Cerebellar cortex (tissue), 1 donor: ENCODE data around the gene ZFPL1.
A peak's percentile ranks its signal among the peaks of the same experiment; 100 is the strongest.
"Not testable (repeated sequence)": the region's sequence is repeated elsewhere in the genome, so short reads cannot be mapped to it uniquely, and the experiment has no call there.

Experiments used
- DNase-seq: peaks from one replicate; pipeline ENCODE4 v3.0.0-alpha.2; 2015; ENCODE audit warnings: low spot score

Gene ZFPL1

DNA sequence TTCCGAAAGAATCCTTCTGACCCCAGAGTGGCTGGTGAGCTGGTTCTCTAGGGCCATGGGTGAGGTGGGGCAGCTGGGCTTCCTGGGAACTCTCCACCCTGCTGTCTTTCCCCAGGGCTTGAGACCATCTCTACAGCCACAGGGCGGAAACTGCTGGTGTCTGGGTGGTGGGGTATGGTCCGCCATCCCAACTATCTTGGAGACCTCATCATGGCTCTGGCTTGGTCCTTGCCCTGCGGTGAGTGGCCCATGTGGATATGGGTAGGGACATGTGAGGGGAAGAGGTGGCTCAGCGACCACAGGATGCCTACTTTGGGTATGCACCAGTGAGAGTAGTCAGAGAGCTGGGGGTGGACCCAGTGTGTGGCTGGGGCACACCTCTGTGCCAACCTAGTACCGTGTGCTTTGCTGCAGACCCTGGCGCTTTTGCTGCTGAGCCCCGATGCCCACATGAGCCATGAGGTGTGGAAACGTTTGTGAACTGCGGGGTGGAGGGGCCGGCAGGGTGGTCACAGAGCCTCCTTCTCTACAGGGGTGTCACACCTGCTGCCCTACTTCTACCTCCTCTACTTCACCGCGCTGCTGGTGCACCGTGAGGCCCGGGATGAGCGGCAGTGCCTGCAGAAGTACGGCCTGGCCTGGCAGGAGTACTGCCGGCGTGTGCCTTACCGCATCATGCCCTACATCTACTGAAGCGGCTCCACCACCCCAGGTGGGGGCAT, 31.5 kb downstream of the ZFPL1 start:
- no peak for DNase-seq

- no peak for DNase-seq
Observed at GRCh38 chr11:65116370-65117205, 32.6 kb downstream of the ZFPL1 start.

- DNase-seq = peak; percentile 99
Observed at GRCh38 chr11:65117206-65118096, 33.4 kb downstream of the ZFPL1 start, which contains the start of gene ZNHIT2. Gene ZNHIT2 (minus strand): TSS chr11:65117701. CDS start chr11:65117653, 48 bp downstream.

DNA sequence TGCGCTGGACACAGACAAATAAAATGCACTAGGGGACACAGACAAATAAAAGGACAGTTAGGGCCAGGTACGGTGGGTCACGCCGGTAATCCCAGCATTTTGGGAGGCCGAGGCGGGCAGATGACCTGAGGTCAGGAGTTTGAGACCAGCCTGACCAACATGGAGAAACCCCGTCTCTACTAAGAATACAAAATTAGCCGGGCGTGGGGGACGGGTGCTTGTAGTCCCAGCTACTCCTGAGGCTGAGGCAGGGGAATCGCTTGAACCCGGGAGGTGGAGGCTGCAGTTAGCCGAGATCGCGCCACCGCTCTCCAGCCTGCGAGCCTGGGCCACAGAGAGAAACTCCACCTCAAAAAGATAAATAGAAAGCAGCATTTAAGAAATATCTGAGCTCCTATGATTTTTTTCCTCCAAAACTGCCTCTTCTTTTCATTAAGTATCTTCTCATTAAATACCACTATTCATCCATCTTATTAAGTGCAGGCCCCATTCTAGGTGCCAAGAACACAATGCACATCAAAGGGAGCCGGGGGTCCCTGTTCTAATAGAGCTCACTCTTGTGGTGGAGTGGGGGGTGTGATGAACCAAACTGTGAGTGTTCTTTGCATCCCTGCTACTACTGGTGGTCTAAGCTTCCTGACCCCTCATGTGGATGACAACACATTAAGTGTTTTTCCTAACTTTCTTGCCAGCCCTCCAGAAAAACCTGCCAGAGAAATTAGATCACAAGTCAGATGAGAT, 34.2 kb downstream of the ZFPL1 start:
- DNase-seq = no peak

- DNase-seq = not testable (repeated sequence)
Observed at GRCh38 chr11:65118891-65119669, 35.1 kb downstream of the ZFPL1 start.

DNA sequence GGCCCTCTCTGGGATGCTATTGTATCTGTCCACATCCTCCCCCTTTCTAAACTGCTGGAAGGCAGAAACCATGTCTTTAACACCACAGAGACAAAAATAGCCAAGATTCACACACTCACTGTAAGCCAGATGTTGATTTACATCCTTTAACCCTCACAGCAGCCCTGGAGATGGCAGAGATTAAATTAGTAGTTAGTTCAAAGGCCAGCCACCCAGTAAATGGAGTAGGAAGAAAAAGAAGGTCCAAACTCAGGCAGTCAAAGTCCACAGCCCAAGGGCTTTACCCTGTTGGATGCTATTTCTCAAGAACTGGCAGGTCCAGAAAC, 35.6 kb downstream of the ZFPL1 start:
- DNase-seq = no peak

- DNase-seq = no peak
Observed at GRCh38 chr11:65120831-65121230, 36.8 kb downstream of the ZFPL1 start.

DNA sequence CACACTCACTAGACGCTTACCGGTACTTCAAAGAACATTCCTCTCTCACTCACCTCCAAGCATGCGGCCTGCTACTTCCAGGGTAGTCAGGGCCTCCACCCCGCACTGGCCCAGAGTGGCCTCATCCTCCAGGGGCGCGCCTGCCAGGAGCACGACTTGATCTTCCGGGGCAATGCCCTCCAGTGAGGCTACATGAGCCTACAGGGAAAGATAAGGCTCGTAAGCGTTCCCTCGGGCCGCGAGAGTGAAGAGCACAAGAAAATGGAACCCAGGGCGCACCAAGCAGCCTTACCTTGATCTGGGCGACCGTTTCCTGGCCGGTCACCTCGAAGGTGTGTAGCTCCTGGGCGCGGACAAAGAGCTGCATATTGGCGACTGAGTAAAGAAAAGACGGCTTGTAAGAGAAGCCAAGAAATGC, 37.4 kb downstream of the ZFPL1 start:
- DNase-seq = no peak

DNA sequence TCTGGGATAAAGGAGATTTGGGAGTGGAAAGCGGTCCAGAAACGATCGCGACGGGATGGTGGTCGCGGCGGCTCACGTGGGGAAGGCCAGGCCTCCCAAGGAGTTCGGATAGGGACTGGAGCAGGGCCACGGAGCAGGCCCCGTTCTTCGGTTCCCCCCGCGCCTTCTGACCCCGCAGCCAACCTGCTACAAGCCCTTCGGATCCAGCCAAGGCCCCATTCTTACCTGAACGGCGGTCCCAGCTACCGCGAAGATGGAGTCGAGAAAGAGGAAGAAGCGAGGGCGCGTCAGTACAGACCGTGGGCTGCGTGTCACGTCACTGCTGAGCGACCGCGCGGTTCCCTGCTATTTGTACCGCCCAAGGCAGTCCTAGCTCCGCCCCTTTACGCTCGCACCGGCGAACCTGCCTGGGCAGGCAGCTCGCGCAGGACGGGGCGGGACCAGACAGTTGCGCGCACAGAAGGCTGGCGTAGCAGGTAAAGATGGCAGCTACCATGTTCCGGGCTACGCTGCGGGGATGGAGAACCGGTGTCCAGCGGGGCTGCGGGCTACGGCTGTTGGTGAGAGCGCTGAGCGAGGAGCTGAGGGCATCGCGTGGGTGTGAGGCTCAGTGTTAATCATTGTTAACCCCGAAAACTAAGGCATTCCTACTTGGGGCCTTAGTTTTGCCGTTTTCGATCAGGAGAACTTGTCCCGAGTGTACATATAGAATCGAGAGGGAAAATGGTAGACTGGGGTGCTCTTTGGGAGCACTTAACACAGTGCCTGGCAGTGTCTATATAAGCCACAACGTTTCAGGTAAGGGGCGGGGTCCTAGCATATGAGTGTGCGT, 38.1 kb downstream of the ZFPL1 start, which contains the start of the genes FAU and MRPL49:
Gene FAU (minus strand): TSS at position 270 of the 832 bp plus-strand sequence. CDS start 321 bp downstream, outside the sequence.
Gene MRPL49 (plus strand): TSS at position 457 of the 832 bp plus-strand sequence. CDS start 26 bp downstream, at position 483.
- peak; percentile 98 for DNase-seq

DNA sequence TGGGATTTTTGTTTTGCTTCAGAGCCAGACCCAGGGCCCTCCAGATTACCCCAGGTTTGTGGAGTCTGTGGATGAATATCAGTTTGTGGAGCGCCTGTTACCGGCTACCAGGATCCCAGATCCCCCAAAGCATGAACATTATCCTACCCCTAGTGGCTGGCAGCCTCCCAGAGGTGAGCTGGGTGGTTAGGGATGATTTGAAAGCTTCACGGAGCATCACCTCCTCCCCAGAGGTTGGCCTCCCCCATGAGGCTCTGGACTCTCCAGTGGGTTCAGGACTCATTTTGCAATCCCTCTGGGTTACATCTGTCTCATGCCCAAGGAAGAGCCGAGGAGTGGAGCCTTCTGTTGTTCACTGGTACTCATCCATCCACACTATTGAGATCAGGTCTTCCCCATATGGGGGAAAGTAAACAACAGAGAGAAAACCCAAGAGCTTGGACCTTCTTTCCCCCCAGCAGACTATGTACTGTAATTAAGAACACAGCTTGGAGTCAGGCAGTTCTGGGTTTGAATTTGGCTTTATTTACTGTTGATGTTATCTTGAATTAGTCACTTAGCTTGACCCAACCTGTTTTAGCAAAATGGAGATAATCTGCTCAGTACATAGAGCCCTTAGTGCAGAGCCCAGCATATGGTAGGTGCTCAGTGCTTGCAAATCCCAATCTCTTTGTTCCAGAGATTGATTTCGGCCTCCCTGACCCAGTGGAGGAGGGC, 40.6 kb downstream of the ZFPL1 start:
- DNase-seq = no peak

GRCh38 chr11:65125197-65126056, 41.4 kb downstream of the ZFPL1 start:
- no peak for DNase-seq

- DNase-seq = no peak
Observed at GRCh38 chr11:65126624-65127274, 42.7 kb downstream of the ZFPL1 start.

GRCh38 chr11:65127473-65128181, 43.6 kb downstream of the ZFPL1 start:
- DNase-seq = no peak

DNA sequence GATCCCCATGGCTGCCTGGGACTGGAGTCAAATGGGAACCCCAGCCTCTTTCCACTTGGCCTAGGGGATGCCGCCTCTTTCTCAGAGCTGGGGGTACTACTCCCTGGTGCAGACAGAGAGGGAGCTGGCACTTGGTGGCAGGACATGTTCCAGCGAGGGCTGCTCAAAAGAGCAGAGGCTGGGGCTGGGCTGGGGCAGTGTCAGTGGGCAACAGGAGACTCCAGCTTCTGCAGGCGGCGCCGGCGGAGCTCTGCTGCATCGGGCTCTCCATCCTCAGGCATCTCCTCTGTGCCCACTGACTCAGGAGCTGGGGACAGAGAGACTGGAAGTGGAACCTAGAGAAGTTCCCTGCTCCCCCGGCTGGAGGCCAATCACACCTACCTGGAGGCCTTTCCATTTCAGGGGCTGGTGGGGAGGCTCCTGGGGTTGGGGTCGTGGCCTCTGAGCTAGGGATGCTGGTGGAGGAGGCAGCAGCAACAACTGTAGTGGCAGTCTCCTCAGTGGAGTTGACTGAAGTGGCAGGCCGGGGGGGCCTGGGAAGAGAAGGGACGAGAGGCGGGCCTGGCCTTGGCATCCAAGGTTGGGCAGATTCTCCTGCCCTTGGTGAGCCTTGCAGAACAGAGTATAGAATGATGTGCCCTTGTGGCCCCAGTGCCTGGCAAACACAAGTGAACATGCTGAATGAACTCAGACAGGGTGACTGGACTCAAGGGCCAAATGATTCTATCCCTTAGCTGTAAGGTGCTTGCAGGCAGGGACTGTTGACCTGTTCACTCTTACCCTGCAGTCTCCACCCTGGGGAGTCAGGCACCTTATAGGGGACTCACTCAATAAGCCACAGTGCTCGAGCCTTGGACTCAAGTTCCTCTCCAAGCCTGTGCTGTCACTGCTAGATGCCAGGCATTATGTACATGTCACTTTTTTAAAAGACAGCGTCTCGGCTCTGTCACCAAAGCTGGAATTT, 44.4 kb downstream of the ZFPL1 start:
- no peak for DNase-seq

DNA sequence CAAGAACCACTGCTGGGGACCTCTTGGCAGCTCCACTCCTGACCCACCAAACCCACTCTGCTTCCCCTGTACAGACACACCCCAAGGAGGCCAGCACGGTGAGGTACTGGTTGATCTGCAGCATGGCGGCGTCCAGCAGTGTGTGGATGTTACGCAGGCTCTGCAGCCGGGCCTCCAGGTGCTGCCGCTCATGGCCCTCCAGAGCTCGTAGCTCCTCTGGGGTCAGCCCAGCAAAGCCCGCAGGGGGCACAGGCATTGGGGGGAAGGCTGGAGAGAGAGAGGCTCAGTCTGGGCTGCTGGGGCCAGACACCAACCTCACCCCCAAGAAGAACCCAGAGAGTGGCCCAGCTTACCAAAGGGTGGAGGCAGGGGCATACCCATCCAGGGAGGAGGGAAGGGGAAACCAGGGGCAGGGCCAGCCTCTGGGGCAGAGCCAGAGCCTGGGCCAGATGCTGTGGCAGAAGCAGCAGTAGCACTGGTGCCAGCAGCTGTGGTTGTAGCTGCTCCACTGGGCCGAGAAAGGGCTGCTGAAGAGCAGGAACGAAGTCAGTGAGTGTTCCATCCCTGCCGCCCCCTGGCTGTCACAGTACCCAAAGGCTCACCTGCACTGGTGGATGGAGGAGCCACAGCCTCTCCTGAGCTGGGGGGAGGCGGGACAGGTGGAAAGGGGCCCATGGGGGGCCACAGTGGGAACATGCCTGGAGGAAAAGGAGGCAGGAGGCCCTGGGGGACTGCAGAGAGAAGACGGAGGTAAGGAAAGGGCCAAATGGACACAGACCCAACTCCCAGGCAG, 45.8 kb downstream of the ZFPL1 start:
- no peak for DNase-seq
